Psoas muscle (tissue), 8 donors: Measurements from ENCODE around the gene PDE6H. TPM values are rescaled to one million over a fixed set of nuclear protein-coding genes. Genes with fewer than 3 reads are reported as not detected.

Experiments
- ATAC-seq, 4 donors: fragments of 200-7000 bp; cut with Tn5 transposase; one replicate each; pipeline ENCODE4 v1.9.1; 2020; ENCODE audit warnings: moderate library complexity in 3 of 4, mild to moderate bottlenecking in 2 of 4
- DNase-seq, 2 donors: peaks; one replicate each; pipeline ENCODE4 v3.0.0-alpha.2; 2020
- H3K27ac ChIP-seq: fragments of 200-600 bp; one replicate; pipeline ENCODE4 v1.8.0; 2022
- H3K27me3 ChIP-seq, 3 donors: fragments of 200-600 bp in 1 of 3; one replicate each; pipeline versions ENCODE4 v1.6.1 to v1.8.0; 2013 to 2022; ENCODE audit warnings: low read length in 2 of 3, mild to moderate bottlenecking in 2 of 3, moderate library complexity in 1 of 3; ENCODE audit not compliant: insufficient read depth in 3 of 3
- H3K36me3 ChIP-seq, 2 donors: fragments of 200-600 bp in 1 of 2; one replicate each; pipeline versions ENCODE4 v1.6.1 to v1.8.0; 2013 to 2022; ENCODE audit warnings: low read depth in 1 of 2, mild to moderate bottlenecking in 1 of 2, moderate library complexity in 1 of 2; ENCODE audit not compliant: insufficient read depth in 1 of 2
- H3K4me1 ChIP-seq: fragments of 200-600 bp; one replicate; pipeline ENCODE4 v1.8.0; 2022
- H3K4me3 ChIP-seq: fragments of 200-600 bp; one replicate; pipeline ENCODE4 v1.8.0; 2022; ENCODE audit warnings: mild to moderate bottlenecking
- H3K9me3 ChIP-seq: fragments of 200-600 bp; one replicate; pipeline ENCODE4 v1.8.0; 2022
- WGBS, 3 donors: extraction: QIAGEN DNeasy Blood & Tissue Kit; methylation state at CpG; one replicate each; pipeline versions ENCODE4 v1.1.6 to v1.1.7; 2013; 5-methylcytosine and 5-hydroxymethylcytosine counted together
- intact Hi-C, 2 donors: fragments of 100-400 bp; cut with DNase I; formaldehyde crosslinking; loops; one replicate each; pipeline versions ENCODE4 v1.11.0 to v1.14.2; 2022
- polyA plus RNA-seq, 3 donors: library from polyadenylated mRNA; stranded (reverse); fragments of 200-250 nt; gene quantifications; one replicate each; pipeline ENCODE4 v1.2.3, GENCODE V29; 2013
- total RNA-seq, 4 donors: library from RNA; stranded (reverse); fragmentation: NEBNext Ultra II Directional in 2 of 4; extraction: Animal tissue kit (Norgen Biotek cat#: 25700) in 2 of 4; gene quantifications; one replicate each; pipeline versions ENCODE4 v1.2.1 to v1.2.4, GENCODE V29; 2021 to 2023
- TF ChIP-seq, protein P1 (sequence below): fragments of 200-600 bp; IDR thresholded peaks from one replicate; pipeline ENCODE4 v1.8.0; 2022; ENCODE audit warnings: antibody characterized with exemption
- donor health status: healthy with polysubstance abuse.
- donor health status: DM: no; HTN: no; CAD: no; lungs with moderate emphysema.
- donor health status: Bipolar disorder and iron deficiency.
- donor health status: healthy.
- donor health status: DM: yes; HTN: yes; CAD: no.
- donor health status: DM: no; HTN: no; CAD: no.
- donor health status: DM: no; HTN: no; CAD: no.
- donor health status: DM: yes; HTN: yes; CAD: no.

The PDE6H gene
- total and polyA plus RNA-seq, 7 donors, result not detected

DNA sequence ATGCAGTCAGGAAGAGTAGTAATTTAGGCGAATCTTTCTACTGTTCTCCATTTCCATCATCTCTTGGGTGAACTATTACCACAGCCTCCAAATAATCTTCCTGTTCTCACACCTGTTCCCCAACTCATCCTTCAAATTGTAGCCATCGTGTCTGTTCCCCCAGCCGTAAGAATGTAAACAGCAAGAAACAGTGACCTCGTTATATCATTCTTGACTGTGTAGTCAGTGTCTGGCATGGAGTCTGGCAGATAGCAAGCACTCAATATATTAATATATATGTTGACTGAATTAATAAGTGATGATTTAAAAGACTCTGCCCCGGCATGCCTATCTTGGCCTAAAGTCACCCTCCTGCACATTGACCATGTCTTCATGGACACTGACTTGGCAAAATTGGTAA, 20.3 kb downstream of the PDE6H start:
- H3K27ac ChIP-seq, result no peak overlapping the region
- H3K4me3 ChIP-seq, result no peak overlapping the region
- H3K36me3 ChIP-seq, result no peaks in the 10 kb centered on the region
- 79 to 82% (median 79%) methylated on average over 5 of the region's 5 CpGs for WGBS, 3 donors
- H3K4me1 ChIP-seq, result no peaks in the 10 kb centered on the region
- H3K27me3 ChIP-seq, result no peaks in the 10 kb centered on the region
- TF ChIP-seq, protein P1, sequence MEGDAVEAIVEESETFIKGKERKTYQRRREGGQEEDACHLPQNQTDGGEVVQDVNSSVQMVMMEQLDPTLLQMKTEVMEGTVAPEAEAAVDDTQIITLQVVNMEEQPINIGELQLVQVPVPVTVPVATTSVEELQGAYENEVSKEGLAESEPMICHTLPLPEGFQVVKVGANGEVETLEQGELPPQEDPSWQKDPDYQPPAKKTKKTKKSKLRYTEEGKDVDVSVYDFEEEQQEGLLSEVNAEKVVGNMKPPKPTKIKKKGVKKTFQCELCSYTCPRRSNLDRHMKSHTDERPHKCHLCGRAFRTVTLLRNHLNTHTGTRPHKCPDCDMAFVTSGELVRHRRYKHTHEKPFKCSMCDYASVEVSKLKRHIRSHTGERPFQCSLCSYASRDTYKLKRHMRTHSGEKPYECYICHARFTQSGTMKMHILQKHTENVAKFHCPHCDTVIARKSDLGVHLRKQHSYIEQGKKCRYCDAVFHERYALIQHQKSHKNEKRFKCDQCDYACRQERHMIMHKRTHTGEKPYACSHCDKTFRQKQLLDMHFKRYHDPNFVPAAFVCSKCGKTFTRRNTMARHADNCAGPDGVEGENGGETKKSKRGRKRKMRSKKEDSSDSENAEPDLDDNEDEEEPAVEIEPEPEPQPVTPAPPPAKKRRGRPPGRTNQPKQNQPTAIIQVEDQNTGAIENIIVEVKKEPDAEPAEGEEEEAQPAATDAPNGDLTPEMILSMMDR, result no peak
- ATAC-seq (no peak), DNase-seq (no peak)
- H3K9me3 ChIP-seq, result no peaks in the 10 kb centered on the region
- intact Hi-C loops, result loop anchor here (10.0 kb wide), 2 partner anchors 358 to 758 kb away; no protein-coding TSS in a partner anchor

DNA sequence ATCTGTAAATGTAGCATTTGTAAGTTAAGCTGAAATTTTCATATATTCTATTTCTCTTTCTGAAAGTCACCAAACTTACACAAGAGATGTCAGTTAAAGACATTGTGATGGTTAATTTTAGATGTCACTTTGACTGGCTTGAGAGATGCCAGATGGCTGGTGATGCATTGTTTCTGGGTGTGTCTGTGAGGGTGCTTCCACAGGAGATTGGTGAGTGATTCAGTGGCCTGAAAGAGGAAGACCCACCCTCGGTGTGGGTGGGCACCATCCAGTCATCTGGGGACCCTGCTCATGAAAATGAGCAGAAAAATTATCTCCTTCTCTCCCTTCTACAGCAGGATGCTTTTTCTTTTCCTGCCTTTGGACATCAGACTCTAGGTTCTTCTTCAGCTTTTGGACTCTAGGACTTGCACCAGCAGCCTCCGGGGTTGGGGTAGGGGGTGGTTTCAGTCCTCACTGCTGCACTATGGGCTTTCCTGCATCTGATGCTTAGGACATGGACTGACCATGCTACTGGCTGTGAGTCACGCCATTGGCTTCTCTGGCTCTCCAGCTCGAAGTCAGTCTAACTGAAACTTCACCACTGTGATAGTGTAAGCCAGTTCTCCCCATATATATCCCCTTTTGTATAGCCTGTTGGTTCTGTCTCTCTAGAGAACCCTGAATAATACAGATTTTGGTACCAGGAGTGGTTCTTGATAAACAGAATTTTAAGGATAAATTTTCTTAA, 20.9 kb downstream of the PDE6H start:
- H3K27me3 ChIP-seq, result no peaks in the 10 kb centered on the region
- no peaks in the 10 kb centered on the region for H3K9me3 ChIP-seq
- TF ChIP-seq, protein P1, result no peak
- intact Hi-C loops, result loop anchor here (2.0 to 10.0 kb wide), 3 partner anchors 149 to 759 kb away; no protein-coding TSS in a partner anchor
- no peaks in the 10 kb centered on the region for H3K4me1 ChIP-seq
- H3K36me3 ChIP-seq, result no peaks in the 10 kb centered on the region
- 58 to 66% (median 60%) methylated on average over 4 of the region's 4 CpGs for WGBS, 3 donors
- H3K4me3 ChIP-seq, result no peak overlapping the region
- ATAC-seq (no peak), DNase-seq (no peak)
- H3K27ac ChIP-seq, result no peak overlapping the region

DNA sequence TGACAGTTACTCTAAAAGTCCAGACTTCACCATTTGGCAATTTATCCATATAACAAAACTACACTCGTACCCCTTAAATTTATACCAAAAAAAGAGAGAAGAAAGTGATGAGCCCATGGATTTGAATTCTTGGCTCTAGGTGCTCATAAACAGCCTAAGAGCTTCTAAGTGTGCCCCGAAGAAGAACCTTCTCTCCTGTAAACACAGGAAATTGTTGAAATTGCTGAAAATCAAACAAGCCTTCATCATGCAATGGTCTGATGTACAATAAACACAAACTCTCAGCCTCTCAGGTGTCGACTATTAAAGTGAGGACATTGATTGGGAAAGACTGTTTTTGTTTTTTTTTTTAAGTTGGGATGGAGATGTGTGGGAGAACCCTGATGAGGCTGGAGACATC, 21.8 kb downstream of the PDE6H start:
- intact Hi-C loops, result loop anchor here (2.0 to 10.0 kb wide), 4 partner anchors 150 to 760 kb away; no protein-coding TSS in a partner anchor
- Histone ChIP-seq H3K36me3 (no peaks in the 10 kb centered on the region), H3K27me3 (no peaks in the 10 kb centered on the region), H3K4me1 (peaks cover 2% of the 10 kb centered on the region), H3K27ac (no peak overlapping the region), H3K4me3 (no peak overlapping the region), H3K9me3 (no peaks in the 10 kb centered on the region)
- TF ChIP-seq, protein P1, result no peak
- ATAC-seq, result no peak
- 63 to 77% (median 67%) methylated on average over 3 of the region's 3 CpGs for WGBS, 3 donors
- DNase-seq, result no peak

DNA sequence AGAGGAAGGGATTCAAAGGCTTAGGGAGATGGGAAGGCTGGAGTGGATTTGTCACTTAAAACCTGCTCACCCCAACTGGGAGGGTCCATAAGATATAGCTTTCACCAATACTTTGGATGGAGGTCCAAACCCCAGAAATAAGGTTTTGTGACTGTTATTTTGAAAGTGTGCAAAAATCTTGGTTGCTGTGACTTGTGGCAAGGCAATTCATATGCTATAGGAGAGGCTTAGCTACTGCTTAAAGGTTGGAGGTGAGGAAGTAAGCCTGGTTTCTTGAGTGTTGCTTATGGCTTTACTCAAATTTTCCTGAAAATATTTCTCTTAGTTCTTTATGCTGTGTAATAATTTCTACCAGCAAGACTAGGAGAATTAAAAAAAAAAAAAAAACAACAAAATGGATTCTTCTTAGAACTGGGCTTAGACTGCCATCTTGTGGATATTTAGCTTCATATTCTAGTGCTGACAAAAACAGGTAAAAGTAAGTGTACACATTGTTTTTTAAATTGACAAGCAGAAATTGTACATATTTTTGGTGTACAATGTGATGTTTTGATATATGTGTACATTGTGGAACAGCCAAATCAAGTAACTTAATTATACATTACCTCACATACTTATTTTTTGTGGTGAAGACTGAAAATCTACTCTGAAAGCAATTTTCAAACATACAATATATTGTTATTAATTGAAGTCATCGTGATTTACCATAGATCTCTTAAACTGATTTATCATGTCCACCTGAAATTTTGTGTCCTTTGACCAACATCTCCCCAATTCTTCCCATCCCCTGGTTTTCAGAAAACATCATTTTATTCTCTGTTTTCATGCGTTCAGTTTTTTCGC, 23.0 kb downstream of the PDE6H start:
- 93 to 95% (median 93%) methylated on average over 3 of the region's 3 CpGs for WGBS, 3 donors
- intact Hi-C loops, result loop anchor here (2.0 to 10.0 kb wide), 4 partner anchors 151 to 761 kb away; no protein-coding TSS in a partner anchor
- no peak overlapping the region for H3K27ac ChIP-seq

More for the DNA sequence above, 23.0 kb downstream of the PDE6H start:
- H3K36me3 ChIP-seq, result no peaks in the 10 kb centered on the region
- H3K4me1 ChIP-seq, result peaks cover 7% of the 10 kb centered on the region
- H3K27me3 ChIP-seq, result no peaks in the 10 kb centered on the region
- TF ChIP-seq, protein P1, result peak; percentile 79
- no peak for DNase-seq
- no peak overlapping the region for H3K4me3 ChIP-seq
- ATAC-seq, result peak in 3 of 4 donors; percentile 42 to 81 (median 53)
- H3K9me3 ChIP-seq, result no peaks in the 10 kb centered on the region
